ENCODE measurements around the gene BZW1.

- no peak for TF ChIP-seq POLR2AphosphoS5 (IDR thresholded peaks at IDR 0.05)
- no peak for TF ChIP-seq CTCF (IDR thresholded peaks at IDR 0.05)
- no peak for TF ChIP-seq POLR2A (IDR thresholded peaks at IDR 0.05)
These were observed 19.8 kb upstream of the BZW1 start for GRCh38 chr2:200791905-200792304.

Data from prostate gland (tissue), 2 donors.